Raji (cell line): ENCODE data around the gene ANO10.

Experiments used
- POLR2A ChIP-seq: IDR thresholded peaks from 2 replicates; pipeline ENCODE4 v1.6.1; 2011; ENCODE audit warnings: low read depth, low read length, control low read depth; ENCODE audit not compliant: insufficient read depth

The ANO10 gene

GRCh38 chr3:43410592-43410991 is 211.2 kb downstream of the ANO10 start:
- no peak for TF ChIP-seq POLR2A

GRCh38 chr3:43409506-43409905 is 212.3 kb downstream of the ANO10 start:
- no peak for TF ChIP-seq POLR2A

- no peak for TF ChIP-seq POLR2A
Observed at GRCh38 chr3:43406643-43407023, 215.2 kb downstream of the ANO10 start.

- no peak for TF ChIP-seq POLR2A
Observed at GRCh38 chr3:43405888-43406642, 215.7 kb downstream of the ANO10 start.

GRCh38 chr3:43400781-43401730 is 220.8 kb downstream of the ANO10 start:
- no peak for TF ChIP-seq POLR2A

GRCh38 chr3:43400167-43400566 is 221.6 kb downstream of the ANO10 start:
- TF ChIP-seq POLR2A, result no peak

- TF ChIP-seq POLR2A, result no peak
Observed at GRCh38 chr3:43399034-43399433, 222.8 kb downstream of the ANO10 start.

GRCh38 chr3:43394041-43394554 is 227.7 kb downstream of the ANO10 start:
- no peak for TF ChIP-seq POLR2A

GRCh38 chr3:43391621-43392020 is 230.2 kb downstream of the ANO10 start:
- no peak for TF ChIP-seq POLR2A

- TF ChIP-seq POLR2A, result no peak
Observed at GRCh38 chr3:43390255-43390588, 231.6 kb downstream of the ANO10 start.

- no peak for TF ChIP-seq POLR2A
Observed at GRCh38 chr3:43389388-43390254, 232.2 kb downstream of the ANO10 start.

- no peak for TF ChIP-seq POLR2A
Observed at GRCh38 chr3:43388915-43389314, 232.9 kb downstream of the ANO10 start.

GRCh38 chr3:43388175-43388574 is 233.6 kb downstream of the ANO10 start:
- no peak for TF ChIP-seq POLR2A

GRCh38 chr3:43379343-43379742 is 242.5 kb downstream of the ANO10 start:
- no peak for TF ChIP-seq POLR2A

- TF ChIP-seq POLR2A, result no peak
Observed at GRCh38 chr3:43378066-43378935, 243.5 kb downstream of the ANO10 start.

GRCh38 chr3:43373560-43373928 is 248.3 kb downstream of the ANO10 start:
- no peak for TF ChIP-seq POLR2A
